ENCODE results near the gene PRR19.
"Not testable (repeated sequence)": the region's sequence is repeated elsewhere in the genome, so short reads cannot be mapped to it uniquely, and the experiment has no call there.

DNA sequence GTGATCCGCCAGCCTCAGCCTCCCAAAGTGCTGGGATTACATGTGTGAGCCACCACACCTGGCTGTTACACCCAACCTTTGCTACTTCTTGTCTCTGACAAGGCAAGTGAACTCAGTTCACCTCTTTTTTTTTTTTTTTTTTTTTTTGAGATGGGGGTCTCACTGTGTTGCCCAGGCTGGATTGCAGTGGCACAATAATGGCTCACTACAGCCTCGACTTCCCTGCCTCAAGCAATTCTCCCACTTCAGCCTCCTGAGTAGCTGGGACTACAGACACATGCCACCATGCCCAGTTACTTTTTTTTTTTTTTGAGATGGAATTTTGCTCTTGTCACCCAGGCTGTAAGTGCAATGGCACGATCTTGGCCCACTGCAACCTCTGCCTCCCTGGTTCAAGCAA lies 44.1 kb upstream of the PRR19 start:
- TF ChIP-seq, protein P1, sequence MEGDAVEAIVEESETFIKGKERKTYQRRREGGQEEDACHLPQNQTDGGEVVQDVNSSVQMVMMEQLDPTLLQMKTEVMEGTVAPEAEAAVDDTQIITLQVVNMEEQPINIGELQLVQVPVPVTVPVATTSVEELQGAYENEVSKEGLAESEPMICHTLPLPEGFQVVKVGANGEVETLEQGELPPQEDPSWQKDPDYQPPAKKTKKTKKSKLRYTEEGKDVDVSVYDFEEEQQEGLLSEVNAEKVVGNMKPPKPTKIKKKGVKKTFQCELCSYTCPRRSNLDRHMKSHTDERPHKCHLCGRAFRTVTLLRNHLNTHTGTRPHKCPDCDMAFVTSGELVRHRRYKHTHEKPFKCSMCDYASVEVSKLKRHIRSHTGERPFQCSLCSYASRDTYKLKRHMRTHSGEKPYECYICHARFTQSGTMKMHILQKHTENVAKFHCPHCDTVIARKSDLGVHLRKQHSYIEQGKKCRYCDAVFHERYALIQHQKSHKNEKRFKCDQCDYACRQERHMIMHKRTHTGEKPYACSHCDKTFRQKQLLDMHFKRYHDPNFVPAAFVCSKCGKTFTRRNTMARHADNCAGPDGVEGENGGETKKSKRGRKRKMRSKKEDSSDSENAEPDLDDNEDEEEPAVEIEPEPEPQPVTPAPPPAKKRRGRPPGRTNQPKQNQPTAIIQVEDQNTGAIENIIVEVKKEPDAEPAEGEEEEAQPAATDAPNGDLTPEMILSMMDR (IDR thresholded peaks at IDR 0.05; ENCODE audit: low read depth, low read length) = not testable (repeated sequence)
- TF ChIP-seq EZH2phosphoT487 (IDR thresholded peaks at IDR 0.05; ENCODE audit: low read depth) = not testable (repeated sequence)
